Neutrophil (primary cell): ENCODE data around the gene DNAJC4.

ENCODE experiments used
- H3K27ac ChIP-seq: fragments of 200-600 bp; sonication (generic); 2 replicates; pipeline ENCODE4 v1.5.1; 2016; ENCODE audit warnings: mild to moderate bottlenecking, moderate library complexity
- H3K27me3 ChIP-seq: fragments of 200-600 bp; sonication (generic); 2 replicates; pipeline ENCODE4 v1.6.0; 2016; ENCODE audit warnings: mild to moderate bottlenecking
- H3K36me3 ChIP-seq: fragments of 200-600 bp; sonication (generic); 2 replicates; pipeline ENCODE4 v1.5.1; 2017
- H3K4me1 ChIP-seq, 2 experiments: fragments of 200-600 bp in 1 of 2; sonication (generic) in 1 of 2; 1 replicate in 1 of 2; 2 replicates in 1 of 2; pipeline versions ENCODE4 v1.5.1 to v1.6.1; 2013 to 2016; ENCODE audit warnings: low read depth in 1 of 2, low read length in 1 of 2, mild to moderate bottlenecking in 1 of 2, moderate library complexity in 1 of 2; ENCODE audit not compliant: control insufficient read depth in 1 of 2, insufficient read depth in 1 of 2
- H3K4me3 ChIP-seq, 2 experiments: fragments of 200-600 bp in 1 of 2; sonication (generic) in 1 of 2; 1 replicate in 1 of 2; 2 replicates in 1 of 2; pipeline ENCODE4 v1.5.1; 2013 to 2016; ENCODE audit warnings: low read depth in 1 of 2, low read length in 1 of 2, mild to moderate bottlenecking in 1 of 2, moderate library complexity in 1 of 2
- H3K9me3 ChIP-seq: fragments of 200-600 bp; sonication (generic); 2 replicates; pipeline ENCODE4 v1.5.1; 2016
- CTCF ChIP-seq: fragments of 200-600 bp; sonication (generic); IDR thresholded peaks from 2 replicates; pipeline ENCODE4 v1.5.1; 2016; ENCODE audit warnings: antibody characterized with exemption

Gene DNAJC4

GRCh38 chr11:64230171-64230984 is at the start of gene DNAJC4:
TSS of gene DNAJC4 (plus strand) at chr11:64230548. CDS start at chr11:64230855, 307 bp downstream.
- H3K4me1 ChIP-seq: peaks cover 60 to 68% of the 10 kb centered on the region in 2 experiments
- peaks cover 20% of the 10 kb centered on the region for H3K27me3 ChIP-seq
- H3K4me3 ChIP-seq: peak within 1 kb of the TSS; percentile 77 to 96

GRCh38 chr11:64180891-64181290 is 49.5 kb upstream of the DNAJC4 start:
- H3K4me3 ChIP-seq: no peak overlapping the region

More at GRCh38 chr11:64230171-64230984, at the start of gene DNAJC4:
- Histone ChIP-seq H3K36me3 (no peaks in the 10 kb centered on the region), H3K9me3 (no peaks in the 10 kb centered on the region), H3K27ac (peak within 1 kb of the TSS; percentile 97)
- TF ChIP-seq CTCF: no peak

DNA sequence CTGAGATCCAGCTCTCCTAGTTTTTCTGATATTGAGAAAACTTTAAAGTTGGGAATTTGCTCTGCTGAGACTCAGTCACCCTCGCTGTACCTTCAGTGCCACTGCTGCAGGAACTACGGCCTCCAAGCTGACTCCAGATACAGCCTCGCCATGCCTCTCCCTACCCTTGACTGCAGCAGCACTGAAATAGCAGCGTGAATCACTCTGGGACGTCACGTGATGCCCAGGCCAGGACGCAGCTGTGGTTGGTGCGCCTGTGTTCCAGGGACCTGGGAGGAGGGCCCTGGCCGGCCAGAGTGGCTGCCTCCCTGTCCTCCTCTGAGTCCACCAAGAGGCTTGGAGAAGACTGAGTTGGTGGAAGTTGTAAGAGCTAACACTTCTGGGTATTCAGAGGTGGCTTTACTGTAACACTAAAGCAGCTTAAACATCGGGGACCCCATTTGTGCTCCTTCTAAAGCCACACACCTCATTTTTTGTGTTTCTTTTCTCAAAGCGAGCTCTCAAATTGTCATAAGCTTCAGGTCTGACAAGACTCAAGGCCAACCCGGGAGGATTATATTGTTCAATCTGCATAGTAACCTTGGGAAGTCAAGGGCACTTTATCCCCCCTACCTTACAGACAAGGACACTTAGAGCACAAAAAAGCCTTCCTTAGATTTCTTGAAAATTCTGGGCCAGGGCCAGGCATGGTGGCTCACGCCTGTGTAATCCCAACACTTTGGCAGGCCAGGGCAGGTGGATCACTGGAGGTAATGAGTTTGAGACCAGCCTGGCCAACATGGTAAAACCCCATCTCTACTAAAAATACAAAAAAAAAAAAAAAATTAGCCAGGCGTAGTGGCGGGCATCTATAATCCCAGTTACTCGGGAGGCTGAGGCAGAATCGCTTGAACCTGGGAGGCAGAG is 48.6 kb upstream of the DNAJC4 start:
- no peaks in the 10 kb centered on the region for H3K9me3 ChIP-seq
- no peak overlapping the region for H3K4me3 ChIP-seq
- no peak overlapping the region for H3K27ac ChIP-seq
- peaks cover 9 to 12% of the 10 kb centered on the region in 2 experiments for H3K4me1 ChIP-seq
- no peaks in the 10 kb centered on the region for H3K27me3 ChIP-seq
- H3K36me3 ChIP-seq: no peaks in the 10 kb centered on the region
- TF ChIP-seq CTCF: no peak

More at GRCh38 chr11:64180891-64181290, 49.5 kb upstream of the DNAJC4 start:
- H3K9me3 ChIP-seq: no peaks in the 10 kb centered on the region
- H3K27me3 ChIP-seq: no peaks in the 10 kb centered on the region
- no peak overlapping the region for H3K27ac ChIP-seq
- TF ChIP-seq CTCF: no peak
- H3K4me1 ChIP-seq: peaks cover 9 to 12% of the 10 kb centered on the region in 2 experiments
- H3K36me3 ChIP-seq: no peaks in the 10 kb centered on the region

GRCh38 chr11:64183890-64184289 is 46.5 kb upstream of the DNAJC4 start:
- Histone ChIP-seq H3K36me3 (no peaks in the 10 kb centered on the region), H3K4me1 (peaks cover 9 to 12% of the 10 kb centered on the region in 2 experiments), H3K27ac (no peak overlapping the region), H3K27me3 (no peaks in the 10 kb centered on the region), H3K9me3 (no peaks in the 10 kb centered on the region), H3K4me3 (no peak overlapping the region)
- no peak for TF ChIP-seq CTCF

- H3K27me3 ChIP-seq: no peaks in the 10 kb centered on the region
- peaks cover 9 to 12% of the 10 kb centered on the region in 2 experiments for H3K4me1 ChIP-seq
- H3K27ac ChIP-seq: no peak overlapping the region
- no peaks in the 10 kb centered on the region for H3K9me3 ChIP-seq
- TF ChIP-seq CTCF: no peak
- no peaks in the 10 kb centered on the region for H3K36me3 ChIP-seq
- peak overlapping the region in 1 of 2 experiments; percentile 100 for H3K4me3 ChIP-seq
Observed at GRCh38 chr11:64185175-64185692, 45.1 kb upstream of the DNAJC4 start.
